Ishikawa (cell line): Measurements from ENCODE around the gene HPS5.

Experiments
- CEBPB ChIP-seq: IDR thresholded peaks from 2 replicates; pipeline ENCODE4 v1.6.1; 2012
- CREB1 ChIP-seq: IDR thresholded peaks from 2 replicates; pipeline ENCODE4 v1.6.1; 2012; ENCODE audit warnings: low read depth
- EGR1 ChIP-seq: IDR thresholded peaks from 2 replicates; pipeline ENCODE4 v1.6.1; 2012
- EP300 ChIP-seq: IDR thresholded peaks from 2 replicates; pipeline ENCODE4 v1.6.1; 2012; ENCODE audit warnings: borderline replicate concordance
- FOXM1 ChIP-seq: IDR thresholded peaks from 2 replicates; pipeline ENCODE4 v1.6.1; 2012; ENCODE audit warnings: low read depth, borderline replicate concordance
- NFIC ChIP-seq: IDR thresholded peaks from 2 replicates; pipeline ENCODE4 v1.6.1; 2012
- RAD21 ChIP-seq: IDR thresholded peaks from 2 replicates; pipeline ENCODE4 v1.6.1; 2012; ENCODE audit warnings: low read depth
- TAF1 ChIP-seq: IDR thresholded peaks from 2 replicates; pipeline ENCODE4 v1.6.1; 2012; ENCODE audit warnings: low read depth, mild to moderate bottlenecking
- TCF12 ChIP-seq: IDR thresholded peaks from 2 replicates; pipeline ENCODE4 v1.6.1; 2012; ENCODE audit warnings: low read depth
- TEAD4 ChIP-seq: IDR thresholded peaks from 2 replicates; pipeline ENCODE4 v1.6.1; 2012
- YY1 ChIP-seq: IDR thresholded peaks from 2 replicates; pipeline ENCODE4 v1.6.1; 2012; ENCODE audit warnings: low read depth
- ZBTB7A ChIP-seq: IDR thresholded peaks from 2 replicates; pipeline ENCODE4 v1.6.1; 2012; ENCODE audit warnings: low read depth
- TF ChIP-seq, protein P1 (sequence below): IDR thresholded peaks from 2 replicates; pipeline ENCODE4 v1.6.1; 2012
- TF ChIP-seq, protein P2 (sequence below): IDR thresholded peaks from 2 replicates; pipeline ENCODE4 v1.6.1; 2012
- TF ChIP-seq, protein P3 (sequence below): IDR thresholded peaks from 2 replicates; pipeline ENCODE4 v1.6.1; 2012; ENCODE audit warnings: low read depth, mild to moderate bottlenecking

The HPS5 gene

DNA sequence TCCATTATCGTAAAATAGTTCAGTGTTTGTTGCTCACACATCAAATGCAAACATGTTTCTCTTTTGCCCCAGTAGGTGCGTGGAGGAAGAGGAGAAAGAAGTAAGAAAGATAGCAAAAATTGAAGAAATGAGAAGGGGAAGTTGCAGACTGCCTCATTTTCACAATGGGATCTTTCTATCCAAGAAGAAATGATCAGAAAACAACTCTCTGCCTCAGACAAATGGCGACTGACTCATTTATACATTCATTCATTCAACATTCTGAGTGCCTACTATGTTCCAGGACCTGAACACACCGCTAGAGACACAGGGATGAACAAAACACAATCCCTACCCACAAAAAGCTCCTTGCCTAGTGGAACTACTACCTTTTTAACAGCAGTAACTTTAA, 367 bp downstream of the HPS5 start:
- TF ChIP-seq TEAD4 = no peak
- TF ChIP-seq, protein P1, sequence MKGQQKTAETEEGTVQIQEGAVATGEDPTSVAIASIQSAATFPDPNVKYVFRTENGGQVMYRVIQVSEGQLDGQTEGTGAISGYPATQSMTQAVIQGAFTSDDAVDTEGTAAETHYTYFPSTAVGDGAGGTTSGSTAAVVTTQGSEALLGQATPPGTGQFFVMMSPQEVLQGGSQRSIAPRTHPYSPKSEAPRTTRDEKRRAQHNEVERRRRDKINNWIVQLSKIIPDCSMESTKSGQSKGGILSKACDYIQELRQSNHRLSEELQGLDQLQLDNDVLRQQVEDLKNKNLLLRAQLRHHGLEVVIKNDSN = no peak

DNA sequence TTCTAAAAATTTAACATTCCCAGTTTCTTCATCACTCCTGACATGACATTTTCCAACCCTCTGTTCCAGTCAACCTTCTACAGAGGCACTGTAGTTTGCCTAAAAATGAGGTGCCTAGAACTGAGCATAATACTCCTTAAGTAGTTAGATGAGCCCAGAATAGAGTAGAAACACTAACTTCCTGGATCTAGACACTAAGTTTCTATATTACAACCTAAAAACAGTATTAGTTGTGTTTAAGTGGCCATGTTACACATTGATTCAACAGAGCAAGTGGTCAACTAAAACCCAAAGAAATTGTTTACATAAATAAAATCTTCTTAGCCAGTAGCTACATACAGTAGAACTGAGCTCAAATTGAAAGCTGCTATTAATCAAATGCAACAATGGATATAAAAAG, 1.3 kb downstream of the HPS5 start:
- no peak for TF ChIP-seq TEAD4
- no peak for TF ChIP-seq FOXM1
- no peak for TF ChIP-seq NFIC
- no peak for TF ChIP-seq TCF12
- TF ChIP-seq, protein P2, sequence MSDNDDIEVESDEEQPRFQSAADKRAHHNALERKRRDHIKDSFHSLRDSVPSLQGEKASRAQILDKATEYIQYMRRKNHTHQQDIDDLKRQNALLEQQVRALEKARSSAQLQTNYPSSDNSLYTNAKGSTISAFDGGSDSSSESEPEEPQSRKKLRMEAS = no peak
- TF ChIP-seq CREB1 = no peak
- no peak for TF ChIP-seq YY1
- no peak for TF ChIP-seq TAF1
- no peak for TF ChIP-seq RAD21
- TF ChIP-seq, protein P1 = no peak
- TF ChIP-seq, protein P3, sequence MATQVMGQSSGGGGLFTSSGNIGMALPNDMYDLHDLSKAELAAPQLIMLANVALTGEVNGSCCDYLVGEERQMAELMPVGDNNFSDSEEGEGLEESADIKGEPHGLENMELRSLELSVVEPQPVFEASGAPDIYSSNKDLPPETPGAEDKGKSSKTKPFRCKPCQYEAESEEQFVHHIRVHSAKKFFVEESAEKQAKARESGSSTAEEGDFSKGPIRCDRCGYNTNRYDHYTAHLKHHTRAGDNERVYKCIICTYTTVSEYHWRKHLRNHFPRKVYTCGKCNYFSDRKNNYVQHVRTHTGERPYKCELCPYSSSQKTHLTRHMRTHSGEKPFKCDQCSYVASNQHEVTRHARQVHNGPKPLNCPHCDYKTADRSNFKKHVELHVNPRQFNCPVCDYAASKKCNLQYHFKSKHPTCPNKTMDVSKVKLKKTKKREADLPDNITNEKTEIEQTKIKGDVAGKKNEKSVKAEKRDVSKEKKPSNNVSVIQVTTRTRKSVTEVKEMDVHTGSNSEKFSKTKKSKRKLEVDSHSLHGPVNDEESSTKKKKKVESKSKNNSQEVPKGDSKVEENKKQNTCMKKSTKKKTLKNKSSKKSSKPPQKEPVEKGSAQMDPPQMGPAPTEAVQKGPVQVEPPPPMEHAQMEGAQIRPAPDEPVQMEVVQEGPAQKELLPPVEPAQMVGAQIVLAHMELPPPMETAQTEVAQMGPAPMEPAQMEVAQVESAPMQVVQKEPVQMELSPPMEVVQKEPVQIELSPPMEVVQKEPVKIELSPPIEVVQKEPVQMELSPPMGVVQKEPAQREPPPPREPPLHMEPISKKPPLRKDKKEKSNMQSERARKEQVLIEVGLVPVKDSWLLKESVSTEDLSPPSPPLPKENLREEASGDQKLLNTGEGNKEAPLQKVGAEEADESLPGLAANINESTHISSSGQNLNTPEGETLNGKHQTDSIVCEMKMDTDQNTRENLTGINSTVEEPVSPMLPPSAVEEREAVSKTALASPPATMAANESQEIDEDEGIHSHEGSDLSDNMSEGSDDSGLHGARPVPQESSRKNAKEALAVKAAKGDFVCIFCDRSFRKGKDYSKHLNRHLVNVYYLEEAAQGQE = no peak
- no peak for TF ChIP-seq ZBTB7A
- no peak for TF ChIP-seq EP300
- no peak for TF ChIP-seq EGR1

DNA sequence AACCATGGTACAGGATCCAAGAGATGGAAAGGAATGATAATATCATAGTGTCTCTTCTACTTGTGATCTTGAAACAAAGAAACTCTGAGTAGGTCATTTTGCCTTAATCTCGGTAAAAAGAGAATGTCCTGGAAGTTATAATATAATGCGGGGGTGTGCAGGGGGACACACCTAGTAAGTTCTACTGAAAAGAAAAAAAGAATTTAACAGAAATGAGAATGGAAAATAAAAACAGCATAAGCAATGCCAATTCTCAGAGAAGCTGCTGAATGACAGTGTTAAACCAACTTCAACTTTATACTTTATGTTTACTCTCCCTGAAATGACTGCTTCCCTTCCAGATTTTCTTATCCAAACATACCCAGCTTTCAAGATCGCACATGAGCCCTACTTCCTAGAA, 2.0 kb downstream of the HPS5 start:
- TF ChIP-seq TCF12 (no peak), CEBPB (no peak)

DNA sequence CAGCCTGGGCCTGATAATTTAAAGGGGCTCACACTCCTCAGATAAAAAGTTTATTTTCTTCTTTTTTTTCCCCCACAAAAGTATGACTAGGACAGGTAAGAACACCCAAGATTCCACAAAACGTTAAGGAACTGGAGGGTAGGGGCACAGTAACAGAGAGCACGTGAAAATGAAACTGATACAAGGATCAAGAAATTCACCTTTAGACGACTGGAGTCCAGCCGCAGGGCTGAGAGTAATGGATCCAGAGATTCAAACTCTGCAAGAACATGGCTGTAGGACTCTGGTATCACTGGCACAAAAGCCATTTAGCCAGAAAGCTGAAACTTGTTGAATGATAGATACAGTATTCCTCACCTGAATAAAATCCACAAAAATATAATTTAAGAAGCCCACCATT, 4.4 kb downstream of the HPS5 start:
- TF ChIP-seq FOXM1 (no peak), CREB1 (no peak), CEBPB (no peak), NFIC (no peak), ZBTB7A (no peak), TEAD4 (no peak), RAD21 (no peak), EGR1 (no peak), YY1 (no peak), EP300 (no peak)
- TF ChIP-seq, protein P2 = no peak
- TF ChIP-seq, protein P1 = no peak

DNA sequence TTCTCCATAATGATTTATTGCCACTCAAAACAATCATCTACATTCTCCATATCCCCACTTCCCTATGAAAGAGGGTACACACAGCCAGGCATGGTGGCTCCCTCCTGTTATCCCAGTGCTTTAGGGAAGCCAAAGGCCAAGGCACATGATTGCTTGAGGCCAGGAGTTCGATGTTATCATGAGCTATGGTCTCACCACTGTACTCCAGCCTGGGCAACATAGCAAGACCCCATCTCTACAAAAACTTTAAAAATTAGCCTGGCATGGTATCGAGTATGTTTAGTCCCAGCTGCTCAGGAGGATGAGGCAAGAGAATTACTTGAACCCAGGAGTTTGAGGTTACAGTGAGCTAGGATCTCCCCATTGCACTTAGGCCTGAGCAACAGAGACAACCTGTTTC, 6.0 kb downstream of the HPS5 start:
- no peak for TF ChIP-seq EP300
- TF ChIP-seq, protein P3 = no peak
- no peak for TF ChIP-seq RAD21
- TF ChIP-seq EGR1 = no peak
- TF ChIP-seq, protein P1 = no peak
- TF ChIP-seq CREB1 = no peak
- TF ChIP-seq TAF1 = no peak
- no peak for TF ChIP-seq TCF12
- no peak for TF ChIP-seq ZBTB7A
- TF ChIP-seq CEBPB = no peak
- TF ChIP-seq, protein P2 = no peak
- TF ChIP-seq NFIC = no peak
- TF ChIP-seq FOXM1 = no peak
- TF ChIP-seq TEAD4 = no peak
